Ammon's horn (tissue), 1 donor: ENCODE data around the gene PIK3AP1.
A peak's percentile ranks its signal among the peaks of the same experiment; 100 is the strongest.
"Not testable (repeated sequence)": the region's sequence is repeated elsewhere in the genome, so short reads cannot be mapped to it uniquely, and the experiment has no call there.

Experiments
- DNase-seq: peaks from one replicate; pipeline ENCODE4 v3.0.0-alpha.2; 2016; ENCODE audit warnings: low spot score

PIK3AP1 gene

GRCh38 chr10:96719850-96720421 is 378 bp downstream of the PIK3AP1 start:
- peak; percentile 55 for DNase-seq

DNA sequence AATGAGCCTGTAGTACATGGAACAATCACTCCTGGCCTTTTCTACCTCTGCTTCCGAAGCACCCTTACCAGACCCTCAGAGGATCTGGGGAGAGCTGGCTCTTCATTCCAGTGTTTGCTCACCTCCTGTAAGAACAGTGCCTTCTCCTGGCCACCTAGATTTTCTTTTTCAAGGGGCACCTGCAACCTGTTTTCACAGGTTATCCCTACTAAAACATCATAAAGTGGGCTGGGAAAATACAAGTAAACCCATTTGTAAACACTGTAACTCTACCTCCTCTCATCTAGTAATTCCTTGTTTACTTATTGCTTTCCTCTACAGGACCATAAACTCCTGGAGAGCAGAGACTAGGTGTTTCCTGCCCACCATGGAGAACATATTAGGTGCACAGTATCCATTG is 1.1 kb downstream of the PIK3AP1 start:
- DNase-seq: no peak

GRCh38 chr10:96718304-96718990 is 1.9 kb downstream of the PIK3AP1 start:
- no peak for DNase-seq

GRCh38 chr10:96716390-96716789 is 3.9 kb downstream of the PIK3AP1 start:
- no peak for DNase-seq

GRCh38 chr10:96714746-96715255 is 5.5 kb downstream of the PIK3AP1 start:
- DNase-seq: no peak

DNA sequence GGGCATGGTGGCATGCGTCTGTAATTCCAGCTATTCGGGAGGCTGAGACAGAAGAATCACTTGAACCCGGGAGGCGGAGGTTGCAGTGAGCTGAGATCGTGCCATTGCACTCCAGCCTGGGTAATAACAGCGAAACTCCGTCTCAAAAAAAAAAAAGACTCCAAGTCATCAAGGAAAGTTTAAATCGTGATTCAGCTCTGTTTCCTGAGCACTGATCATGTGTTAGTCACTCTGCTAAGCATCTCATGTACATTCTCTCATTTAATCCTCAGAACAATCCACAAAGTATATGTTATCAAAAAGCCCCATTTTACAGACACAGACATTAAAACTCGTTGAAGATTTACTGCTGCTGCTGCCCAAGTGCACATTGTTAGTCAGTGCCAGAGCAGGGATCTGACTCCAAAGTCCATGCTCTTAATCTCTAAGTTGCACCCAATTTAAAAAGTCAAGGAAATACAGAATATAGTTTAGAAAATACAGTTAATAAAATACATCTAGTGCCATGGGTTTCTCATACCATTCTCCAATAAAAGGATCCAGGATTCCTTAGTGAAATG is 6.2 kb downstream of the PIK3AP1 start:
- DNase-seq: no peak

DNA sequence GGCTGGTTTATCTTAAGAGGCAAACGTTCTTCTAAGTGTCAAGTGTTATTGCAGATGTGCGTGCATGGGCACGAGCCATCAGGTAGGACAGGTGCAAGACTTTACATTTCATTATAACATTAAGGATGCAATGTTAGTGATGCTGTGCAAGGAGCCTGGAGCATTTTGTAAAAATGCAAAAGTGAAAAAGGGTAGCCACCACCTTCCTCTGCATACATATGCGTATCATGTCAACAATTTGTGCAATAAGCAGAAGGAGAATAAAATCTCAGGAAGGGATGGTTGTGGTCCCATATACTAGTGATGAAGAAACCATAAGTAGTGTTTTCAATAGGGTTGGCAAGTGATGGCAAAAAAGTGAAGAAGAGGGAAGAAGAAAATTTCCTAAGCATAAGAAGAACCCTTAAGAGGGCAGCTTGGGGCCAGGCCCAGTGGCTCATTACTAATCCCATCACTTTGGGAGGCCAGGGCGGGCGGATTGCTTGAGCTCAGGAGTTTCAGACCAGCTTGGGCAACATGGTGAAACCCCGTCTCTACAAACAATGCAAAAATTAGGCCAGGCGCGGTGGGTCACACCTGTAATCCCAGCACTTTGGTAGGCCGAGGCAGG is 7.5 kb downstream of the PIK3AP1 start:
- DNase-seq: no peak

GRCh38 chr10:96711048-96711728 is 9.1 kb downstream of the PIK3AP1 start:
- DNase-seq: no peak

DNA sequence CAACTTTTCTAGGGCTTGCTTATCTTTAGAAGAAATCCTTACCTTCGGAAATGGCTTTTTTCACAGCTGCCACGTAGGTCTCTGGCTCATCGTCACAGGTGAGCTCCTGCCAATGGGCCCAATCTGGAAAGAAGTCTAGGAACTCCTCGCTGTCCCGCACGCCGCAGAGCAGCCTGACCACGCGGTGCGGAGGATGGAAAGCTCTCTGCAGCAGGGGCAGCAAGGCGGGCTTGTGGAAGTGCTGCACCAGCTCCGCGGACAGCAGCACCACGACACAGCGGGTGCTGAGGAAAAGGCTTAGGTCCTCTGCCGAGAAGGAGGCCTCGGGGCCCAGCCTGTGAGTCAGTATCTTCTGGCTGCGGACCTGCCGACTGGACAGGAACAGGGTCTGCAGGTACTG is 10.8 kb downstream of the PIK3AP1 start:
- no peak for DNase-seq

DNA sequence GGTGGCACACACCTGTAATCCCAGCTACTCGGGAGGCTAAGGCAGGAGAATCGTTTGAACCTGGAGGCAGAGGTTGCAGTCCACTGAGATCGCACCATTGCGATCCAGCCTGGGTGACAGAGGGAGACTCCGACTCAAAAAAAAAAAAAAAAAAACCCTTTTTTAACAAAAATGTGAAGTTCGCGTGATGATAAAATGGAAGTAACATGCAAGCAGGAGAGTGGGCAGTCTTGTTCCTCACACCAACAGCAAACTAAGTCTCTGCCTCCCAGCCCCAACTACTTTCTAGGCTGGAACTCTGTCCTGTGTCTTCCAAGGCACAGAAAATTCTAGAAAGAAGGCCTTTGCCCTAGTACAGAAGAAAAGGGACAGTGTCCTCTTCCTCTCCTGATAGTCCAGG is 11.3 kb downstream of the PIK3AP1 start:
- DNase-seq: no peak

- DNase-seq: peak; percentile 46
Observed at GRCh38 chr10:96708456-96708855, 11.9 kb downstream of the PIK3AP1 start.

GRCh38 chr10:96706331-96706853 is 13.9 kb downstream of the PIK3AP1 start:
- no peak for DNase-seq

GRCh38 chr10:96705134-96705533 is 15.2 kb downstream of the PIK3AP1 start:
- peak; percentile 27 for DNase-seq

GRCh38 chr10:96704563-96704962 is 15.8 kb downstream of the PIK3AP1 start:
- DNase-seq: no peak

- no peak for DNase-seq
Observed at GRCh38 chr10:96703358-96703757, 17.0 kb downstream of the PIK3AP1 start.

DNA sequence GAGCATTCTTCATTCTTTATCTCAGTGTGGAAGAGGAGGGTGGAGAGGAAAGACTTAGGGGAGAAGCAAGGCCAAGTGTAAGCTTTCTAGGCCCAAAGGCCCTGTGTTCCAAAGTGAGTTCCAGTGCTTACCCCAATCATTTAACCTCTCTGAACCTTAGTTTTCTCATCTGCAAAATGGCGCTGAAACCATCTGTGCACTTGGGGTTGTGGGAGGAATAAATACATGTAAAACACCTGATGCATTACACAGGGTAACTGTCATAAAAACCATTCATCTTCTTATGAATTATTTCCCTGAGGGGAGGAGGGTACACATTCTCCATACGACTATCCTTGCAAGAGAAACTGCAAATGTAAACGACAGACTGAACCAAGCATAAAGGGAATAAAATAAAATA is 19.0 kb downstream of the PIK3AP1 start:
- no peak for DNase-seq

DNA sequence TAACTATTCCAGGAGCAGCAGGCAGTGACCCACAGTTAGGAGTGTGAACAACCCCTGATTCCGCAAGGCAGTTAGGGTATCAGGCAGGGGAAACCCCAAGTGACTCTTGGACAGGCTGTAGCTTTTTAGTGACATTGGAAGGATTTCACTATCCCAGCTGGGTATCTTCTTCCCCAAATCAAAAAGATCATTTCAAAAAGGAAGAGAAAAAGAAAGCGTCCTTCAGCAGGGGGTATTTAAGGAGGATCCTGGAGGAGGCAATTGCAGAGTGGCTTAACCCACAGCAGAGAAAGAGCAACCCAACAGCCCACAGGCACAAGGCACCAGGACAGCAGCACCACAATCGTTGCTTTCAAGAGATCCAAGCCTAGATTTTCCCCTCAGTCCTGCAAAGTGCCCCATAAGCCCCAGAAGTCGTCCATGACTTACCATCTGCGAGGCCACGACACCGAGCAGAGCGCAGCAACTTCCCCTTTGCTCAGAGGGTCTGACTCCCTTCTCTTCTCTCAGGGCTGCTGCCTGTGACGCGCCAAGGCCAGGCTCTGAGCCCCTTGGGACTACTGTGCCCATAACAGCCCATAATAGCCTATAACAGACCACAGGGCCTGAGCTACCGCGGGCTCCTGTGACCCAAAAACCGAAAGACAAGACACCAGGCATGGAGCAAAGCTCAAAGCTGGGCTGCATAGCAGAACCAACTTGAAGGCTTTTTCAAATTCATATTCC is 19.8 kb downstream of the PIK3AP1 start:
- peak; percentile 53 for DNase-seq

- no peak for DNase-seq
Observed at GRCh38 chr10:96699613-96700012, 20.7 kb downstream of the PIK3AP1 start.

GRCh38 chr10:96698305-96698704 is 22.0 kb downstream of the PIK3AP1 start:
- DNase-seq: not testable (repeated sequence)

GRCh38 chr10:96697438-96697837 is 22.9 kb downstream of the PIK3AP1 start:
- DNase-seq: no peak

DNA sequence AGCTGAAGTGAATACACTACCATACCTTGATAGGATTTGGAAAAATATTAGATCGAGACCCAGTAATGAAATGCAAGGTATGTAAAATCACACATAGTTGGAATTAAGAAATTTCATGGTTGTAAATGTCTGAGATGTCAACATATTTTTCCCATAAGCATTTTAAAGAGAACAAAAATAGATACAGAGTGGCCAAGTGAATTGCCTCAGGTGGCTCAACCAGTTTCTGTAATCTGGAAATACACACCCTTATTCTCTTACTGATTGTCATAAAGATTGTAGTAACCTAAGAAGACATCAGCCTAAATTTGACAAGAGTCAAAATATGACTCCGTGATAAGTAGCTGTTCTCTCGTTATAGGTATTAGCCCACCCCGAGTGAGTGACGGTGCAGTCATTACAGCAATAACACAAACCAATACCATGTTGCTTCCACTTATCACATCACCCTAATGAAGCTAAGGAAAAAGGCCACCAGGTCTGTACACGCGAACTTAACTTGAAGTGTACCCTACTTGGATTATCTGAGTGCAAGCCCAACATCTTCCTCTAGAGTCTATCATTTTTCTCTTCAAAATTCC is 23.4 kb downstream of the PIK3AP1 start:
- no peak for DNase-seq
